MM.1S (cell line): ENCODE measurements around the gene HINT3.

Experiments used
- DNase-seq: peaks from one replicate; pipeline ENCODE4 v3.0.0-alpha.2; 2015
- H2AFZ ChIP-seq: fragments of 300-600 bp; sonication (generic); 2 replicates; pipeline ENCODE4 v1.6.0; 2016; ENCODE audit warnings: antibody characterized with exemption, low read length
- H3F3A ChIP-seq: fragments of 300-600 bp; sonication (generic); 2 replicates; pipeline ENCODE4 v1.6.1; 2016; ENCODE audit warnings: mild to moderate bottlenecking, antibody characterized with exemption, low read length, moderate library complexity, mixed read lengths; ENCODE audit not compliant: insufficient read depth
- H3K27ac ChIP-seq: fragments of 300-600 bp; sonication (generic); 2 replicates; pipeline ENCODE4 v1.5.1; 2016; ENCODE audit warnings: mild to moderate bottlenecking, low read length
- H3K27me3 ChIP-seq: fragments of 300-600 bp; sonication (generic); replicated peaks from 2 replicates; pipeline ENCODE4 v1.6.0; 2016; ENCODE audit warnings: low read length; ENCODE audit not compliant: insufficient read depth
- H3K36me3 ChIP-seq: fragments of 300-600 bp; sonication (generic); replicated peaks from 2 replicates; pipeline ENCODE4 v1.6.1; 2016; ENCODE audit warnings: mild to moderate bottlenecking, low read length, mixed read lengths; ENCODE audit not compliant: insufficient read depth
- H3K4me1 ChIP-seq: fragments of 300-600 bp; sonication (generic); 2 replicates; pipeline ENCODE4 v1.6.1; 2016; ENCODE audit warnings: low read length, mixed read lengths
- H3K4me2 ChIP-seq: fragments of 300-600 bp; sonication (generic); 2 replicates; pipeline ENCODE4 v1.6.0; 2016; ENCODE audit warnings: low read depth, low read length
- H3K4me3 ChIP-seq: fragments of 300-600 bp; sonication (generic); 2 replicates; pipeline ENCODE4 v1.5.1; 2016; ENCODE audit warnings: low read length, mixed read lengths
- H3K79me2 ChIP-seq: fragments of 300-600 bp; sonication (generic); 2 replicates; pipeline ENCODE4 v1.6.1; 2016; ENCODE audit warnings: mixed run types, low read length, mixed read lengths
- H3K9ac ChIP-seq: fragments of 300-600 bp; sonication (generic); 2 replicates; pipeline ENCODE4 v1.6.1; 2016; ENCODE audit warnings: low read length, mixed read lengths
- H3K9me2 ChIP-seq: fragments of 300-600 bp; sonication (generic); replicated peaks from 2 replicates; pipeline ENCODE4 v1.6.1; 2016; ENCODE audit warnings: mild to moderate bottlenecking, low read length, mixed read lengths; ENCODE audit not compliant: insufficient read depth
- H3K9me3 ChIP-seq: fragments of 300-600 bp; sonication (generic); replicated peaks from 2 replicates; pipeline ENCODE4 v1.6.1; 2016; ENCODE audit warnings: mild to moderate bottlenecking, low read length, mixed read lengths; ENCODE audit not compliant: insufficient read depth
- H4K20me1 ChIP-seq: fragments of 300-600 bp; sonication (generic); 2 replicates; pipeline ENCODE4 v1.6.1; 2016; ENCODE audit warnings: mild to moderate bottlenecking, low read length, moderate library complexity, mixed read lengths; ENCODE audit not compliant: insufficient read depth
- CTCF ChIP-seq: fragments of 300-600 bp; sonication (generic); IDR thresholded peaks from 2 replicates; pipeline ENCODE4 v1.5.1; 2016; ENCODE audit warnings: antibody characterized with exemption, low read length, mixed read lengths
- EZH2 ChIP-seq: fragments of 300-600 bp; sonication (generic); optimal IDR thresholded peaks from 2 replicates; pipeline ENCODE3; 2017; ENCODE audit warnings: low read depth, mild to moderate bottlenecking, antibody characterized with exemption, low read length, mixed read lengths
- EZH2phosphoT487 ChIP-seq: fragments of 300-600 bp; sonication (generic); IDR thresholded peaks from 2 replicates; pipeline ENCODE4 v1.6.1; 2018; ENCODE audit warnings: antibody characterized with exemption, low read length

Gene HINT3

GRCh38 chr6:126007800-126008199 is 51.2 kb downstream of the HINT3 start:
- no peaks in the 10 kb centered on the region for H3K36me3 ChIP-seq
- H3K79me2 ChIP-seq, result no peaks in the 10 kb centered on the region
- no peak overlapping the region for H2AFZ ChIP-seq
- no peaks in the 10 kb centered on the region for H3K27me3 ChIP-seq
- H3K4me3 ChIP-seq, result no peak overlapping the region
- no peak overlapping the region for H3K9ac ChIP-seq
- no peak for TF ChIP-seq EZH2
- no peak for TF ChIP-seq CTCF
- no peak for TF ChIP-seq EZH2phosphoT487
- no peaks in the 10 kb centered on the region for H3K4me1 ChIP-seq
- H3K4me2 ChIP-seq, result no peak overlapping the region
- H3K9me2 ChIP-seq, result no peaks in the 10 kb centered on the region
- H3F3A ChIP-seq, result no peaks in the 10 kb centered on the region
- no peak overlapping the region for H3K27ac ChIP-seq
- no peaks in the 10 kb centered on the region for H3K9me3 ChIP-seq
- H4K20me1 ChIP-seq, result no peaks in the 10 kb centered on the region; the same call in 1 of the 2 replicates
- DNase-seq, result no peak

GRCh38 chr6:126010040-126010439 is 53.5 kb downstream of the HINT3 start:
- no peaks in the 10 kb centered on the region for H3K79me2 ChIP-seq
- no peak overlapping the region for H3K9ac ChIP-seq
- H3K4me3 ChIP-seq, result no peak overlapping the region
- no peak overlapping the region for H3K27ac ChIP-seq
- H4K20me1 ChIP-seq, result no peaks in the 10 kb centered on the region; the same call in 1 of the 2 replicates
- no peaks in the 10 kb centered on the region for H3F3A ChIP-seq
- no peaks in the 10 kb centered on the region for H3K27me3 ChIP-seq
- no peak overlapping the region for H2AFZ ChIP-seq
- no peaks in the 10 kb centered on the region for H3K9me3 ChIP-seq
- no peaks in the 10 kb centered on the region for H3K36me3 ChIP-seq
- no peak overlapping the region for H3K4me2 ChIP-seq
- H3K4me1 ChIP-seq, result no peaks in the 10 kb centered on the region
- TF ChIP-seq EZH2 (no peak), CTCF (no peak), EZH2phosphoT487 (no peak)
- no peak for DNase-seq
- no peaks in the 10 kb centered on the region for H3K9me2 ChIP-seq

- no peak for DNase-seq
- no peaks in the 10 kb centered on the region for H3K36me3 ChIP-seq
Observed at GRCh38 chr6:126015863-126016262, 59.3 kb downstream of the HINT3 start.

More at GRCh38 chr6:126015863-126016262, 59.3 kb downstream of the HINT3 start:
- Histone ChIP-seq H3K4me1 (no peaks in the 10 kb centered on the region), H3K9ac (no peak overlapping the region), H3K4me2 (no peak overlapping the region), H3K4me3 (no peak overlapping the region), H3K79me2 (no peaks in the 10 kb centered on the region), H4K20me1 (no peaks in the 10 kb centered on the region), H3K9me3 (no peaks in the 10 kb centered on the region), H3K27me3 (no peaks in the 10 kb centered on the region), H2AFZ (no peak overlapping the region), H3K27ac (no peak overlapping the region), H3F3A (no peaks in the 10 kb centered on the region), H3K9me2 (no peaks in the 10 kb centered on the region)
- TF ChIP-seq EZH2phosphoT487, result no peak
- no peak for TF ChIP-seq CTCF
- TF ChIP-seq EZH2, result no peak
